GM23248 (cell line): ENCODE data around the gene DHX58.

Experiments
- EZH2 ChIP-seq: fragments of 200-600 bp; sonication (generic); IDR thresholded peaks from 2 replicates; pipeline ENCODE4 v1.6.1; 2018; ENCODE audit warnings: antibody characterized with exemption, mild to moderate bottlenecking; ENCODE audit not compliant: insufficient read depth, poor library complexity, severe bottlenecking
- EZH2phosphoT487 ChIP-seq: fragments of 200-600 bp; sonication (generic); IDR thresholded peaks from 2 replicates; pipeline ENCODE4 v1.6.1; 2018; ENCODE audit warnings: antibody characterized with exemption, moderate library complexity, mild to moderate bottlenecking, low read depth; ENCODE audit not compliant: insufficient read depth

GRCh38 chr17:42071810-42072209, 40.7 kb downstream of the DHX58 start:
- TF ChIP-seq EZH2phosphoT487: no peak
- no peak for TF ChIP-seq EZH2
